H1 (cell line): ENCODE measurements around the gene CLCC1.

Experiments used
- ATF3 ChIP-seq: IDR thresholded peaks from 2 replicates; pipeline ENCODE4 v1.6.1; 2011; ENCODE audit warnings: low read depth, mild to moderate bottlenecking, low read length; ENCODE audit not compliant: insufficient read depth
- CHD1 ChIP-seq: IDR thresholded peaks from 2 replicates; pipeline ENCODE4 v1.6.1; 2012; ENCODE audit warnings: low read depth, low read length, improper control_type of control experiment
- CREB1 ChIP-seq: IDR thresholded peaks from 2 replicates; pipeline ENCODE4 v1.6.1; 2012; ENCODE audit warnings: inconsistent platforms
- EGR1 ChIP-seq: IDR thresholded peaks from 2 replicates; pipeline ENCODE4 v1.6.1; 2011; ENCODE audit warnings: low read depth, low read length, borderline replicate concordance
- GTF2F1 ChIP-seq: IDR thresholded peaks from 2 replicates; pipeline ENCODE4 v1.6.1; 2012; ENCODE audit warnings: low read depth, low read length, improper control_type of control experiment, borderline replicate concordance
- MAX ChIP-seq: IDR thresholded peaks from 2 replicates; pipeline ENCODE4 v1.6.1; 2012; ENCODE audit warnings: inconsistent platforms
- POLR2A ChIP-seq, 2 experiments: IDR thresholded peaks; 1 replicate in 1 of 2; 2 replicates in 1 of 2; pipeline ENCODE4 v1.6.1; 2011; ENCODE audit warnings: low read depth in 2 of 2, low read length in 2 of 2, mild to moderate bottlenecking in 2 of 2; ENCODE audit errors: control extremely low read depth in 1 of 2
- POLR2AphosphoS5 ChIP-seq: IDR thresholded peaks from 2 replicates; pipeline ENCODE4 v1.6.1; 2011; ENCODE audit warnings: low read depth, low read length
- RBBP5 ChIP-seq: IDR thresholded peaks from 2 replicates; pipeline ENCODE4 v1.7.1; 2012; ENCODE audit warnings: low read depth, mild to moderate bottlenecking, inconsistent platforms, low read length, moderate library complexity, borderline replicate concordance
- SP1 ChIP-seq: IDR thresholded peaks from 2 replicates; pipeline ENCODE4 v1.6.1; 2011; ENCODE audit warnings: low read depth, low read length
- YY1 ChIP-seq: IDR thresholded peaks from 2 replicates; pipeline ENCODE4 v1.6.1; 2011; ENCODE audit warnings: low read depth, mild to moderate bottlenecking, low read length
- ZNF274 ChIP-seq: IDR thresholded peaks from 2 replicates; pipeline ENCODE4 v1.7.0; 2012; ENCODE audit warnings: low read length, borderline replicate concordance; ENCODE audit errors: extremely low read depth
- TF ChIP-seq, protein P1 (sequence below), 3 experiments: IDR thresholded peaks; 1 replicate in 2 of 3; 2 replicates in 1 of 3; pipeline versions ENCODE4 v1.5.1 to v1.6.1; 2011; ENCODE audit warnings: low read length in 3 of 3, mild to moderate bottlenecking in 3 of 3, inconsistent platforms in 2 of 3, low read depth in 1 of 3, moderate library complexity in 1 of 3; ENCODE audit not compliant: insufficient read depth in 1 of 3; ENCODE audit errors: control extremely low read depth in 1 of 3

- TF ChIP-seq YY1 (no peak), ZNF274 (no peak), POLR2A (IDR thresholded peaks at IDR 0.05; ENCODE audit: control extremely low read depth in 1 of 2, low read depth in 2 of 2, low read length in 2 of 2) (no peak), CHD1 (no peak), POLR2AphosphoS5 (no peak), RBBP5 (no peak), ATF3 (no peak), CREB1 (no peak), EGR1 (no peak), GTF2F1 (no peak), SP1 (no peak), MAX (no peak)
- TF ChIP-seq, protein P1, sequence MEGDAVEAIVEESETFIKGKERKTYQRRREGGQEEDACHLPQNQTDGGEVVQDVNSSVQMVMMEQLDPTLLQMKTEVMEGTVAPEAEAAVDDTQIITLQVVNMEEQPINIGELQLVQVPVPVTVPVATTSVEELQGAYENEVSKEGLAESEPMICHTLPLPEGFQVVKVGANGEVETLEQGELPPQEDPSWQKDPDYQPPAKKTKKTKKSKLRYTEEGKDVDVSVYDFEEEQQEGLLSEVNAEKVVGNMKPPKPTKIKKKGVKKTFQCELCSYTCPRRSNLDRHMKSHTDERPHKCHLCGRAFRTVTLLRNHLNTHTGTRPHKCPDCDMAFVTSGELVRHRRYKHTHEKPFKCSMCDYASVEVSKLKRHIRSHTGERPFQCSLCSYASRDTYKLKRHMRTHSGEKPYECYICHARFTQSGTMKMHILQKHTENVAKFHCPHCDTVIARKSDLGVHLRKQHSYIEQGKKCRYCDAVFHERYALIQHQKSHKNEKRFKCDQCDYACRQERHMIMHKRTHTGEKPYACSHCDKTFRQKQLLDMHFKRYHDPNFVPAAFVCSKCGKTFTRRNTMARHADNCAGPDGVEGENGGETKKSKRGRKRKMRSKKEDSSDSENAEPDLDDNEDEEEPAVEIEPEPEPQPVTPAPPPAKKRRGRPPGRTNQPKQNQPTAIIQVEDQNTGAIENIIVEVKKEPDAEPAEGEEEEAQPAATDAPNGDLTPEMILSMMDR (IDR thresholded peaks at IDR 0.05; ENCODE audit: control extremely low read depth in 1 of 3, insufficient read depth in 1 of 3, low read depth in 1 of 3, low read length in 3 of 3) = no peak
These were observed 19.8 kb upstream of the CLCC1 start for GRCh38 chr1:108983114-108983513.
